PC-3 (cell line): ENCODE results near the gene SEPTIN2. TPM values are rescaled to one million over a fixed set of nuclear protein-coding genes. Genes with fewer than 3 reads are reported as not detected.

Experiments used
- ATAC-seq: fragments of 200-7000 bp; cut with Tn5 transposase; 2 replicates; pipeline ENCODE4 v1.9.1; 2020; ENCODE audit warnings: mild to moderate bottlenecking, moderate library complexity
- Bru-seq: library from RNA; stranded (reverse); fragments of 400-500 nt; gene quantifications from one replicate; lab custom pipeline; 2021; lab: Mats Ljungman, UMichigan
- BruChase-seq, 2 experiments: library from RNA; stranded (reverse); fragments of 400-500 nt; gene quantifications; one replicate each; lab custom pipeline; 2021; lab: Mats Ljungman, UMichigan
- BruUV-seq: library from RNA; stranded (reverse); fragments of 400-500 nt; replicated peaks from 2 replicates; lab custom pipeline; 2021; lab: Mats Ljungman, UMichigan
- CTCF ChIA-PET: fragments of 300-600 bp; sonication (Branson Sonifier 250); formaldehyde crosslinking; loops from one replicate; lab custom pipeline; 2022; ENCODE audit warnings: antibody characterized with exemption; lab: Charles Lee
- POLR2A ChIA-PET: fragments of 300-600 bp; sonication (Branson Sonifier 250); formaldehyde crosslinking; loops from one replicate; lab custom pipeline; 2022; ENCODE audit warnings: antibody characterized with exemption; ENCODE audit not compliant: unreplicated experiment; lab: Charles Lee
- DNase-seq: peaks from one replicate; pipeline ENCODE4 v3.0.0-alpha.2; 2015
- H2AFZ ChIP-seq: fragments of 300-600 bp; sonication (generic); 2 replicates; pipeline ENCODE4 v1.6.0; 2016; ENCODE audit warnings: antibody characterized with exemption, low read length
- H3F3A ChIP-seq: fragments of 300-600 bp; sonication (generic); one replicate; pipeline ENCODE4 v1.6.0; 2017; ENCODE audit warnings: antibody characterized with exemption, low read length, control low read depth, mild to moderate bottlenecking; ENCODE audit not compliant: unreplicated experiment
- H3K27ac ChIP-seq: fragments of 300-600 bp; sonication (generic); 2 replicates; pipeline ENCODE4 v1.5.1; 2016; ENCODE audit warnings: mild to moderate bottlenecking, low read length
- H3K27me3 ChIP-seq: fragments of 300-600 bp; sonication (generic); 2 replicates; pipeline ENCODE4 v1.6.1; 2016; ENCODE audit warnings: low read length, mixed read lengths
- H3K36me3 ChIP-seq: fragments of 300-600 bp; sonication (generic); 2 replicates; pipeline ENCODE4 v1.6.1; 2016; ENCODE audit warnings: low read depth, mixed run types, low read length, mixed read lengths
- H3K4me1 ChIP-seq: fragments of 300-600 bp; sonication (generic); 2 replicates; pipeline ENCODE4 v1.5.1; 2016; ENCODE audit warnings: low read length; ENCODE audit not compliant: insufficient read depth
- H3K4me2 ChIP-seq: fragments of 300-600 bp; sonication (generic); 2 replicates; pipeline ENCODE4 v1.6.0; 2016; ENCODE audit warnings: low read length
- H3K4me3 ChIP-seq: fragments of 300-600 bp; sonication (generic); 2 replicates; pipeline ENCODE4 v1.5.1; 2016; ENCODE audit warnings: mild to moderate bottlenecking, low read length, mixed read lengths
- H3K79me2 ChIP-seq: fragments of 300-600 bp; sonication (generic); 2 replicates; pipeline ENCODE4 v1.6.1; 2017; ENCODE audit warnings: low read length, mixed read lengths
- H3K9ac ChIP-seq: fragments of 300-600 bp; sonication (generic); 2 replicates; pipeline ENCODE4 v1.6.0; 2016; ENCODE audit warnings: mild to moderate bottlenecking, low read length
- H3K9me2 ChIP-seq: fragments of 300-600 bp; sonication (generic); replicated peaks from 2 replicates; pipeline ENCODE4 v1.6.1; 2016; ENCODE audit warnings: mixed run types, low read length, mixed read lengths
- H3K9me3 ChIP-seq: fragments of 300-600 bp; sonication (generic); 2 replicates; pipeline ENCODE4 v1.6.1; 2016; ENCODE audit warnings: low read length, mixed read lengths
- H4K20me1 ChIP-seq: fragments of 300-600 bp; sonication (generic); 2 replicates; pipeline ENCODE4 v1.6.1; 2016; ENCODE audit warnings: low read length, mixed read lengths
- EZH2 ChIP-seq: fragments of 300-600 bp; sonication (generic); IDR thresholded peaks from one replicate; pipeline ENCODE4 v1.6.1; 2017; ENCODE audit warnings: antibody characterized with exemption, mild to moderate bottlenecking, low read length; ENCODE audit not compliant: unreplicated experiment
- EZH2phosphoT487 ChIP-seq: fragments of 300-600 bp; sonication (generic); IDR thresholded peaks from 2 replicates; pipeline ENCODE4 v1.6.1; 2018; ENCODE audit warnings: mild to moderate bottlenecking, antibody characterized with exemption, low read length, borderline replicate concordance
- intact Hi-C: fragments of 100-400 bp; cut with micrococcal nuclease; formaldehyde crosslinking; loops from 2 replicates; pipeline ENCODE4 v1.9.0; 2023
- long read RNA-seq: library from polyadenylated mRNA; unstranded; transcript quantifications from one replicate; pipeline ENCODE4 v2.0.0, GENCODE V29; 2021; ENCODE audit not compliant: unreplicated experiment
- total RNA-seq: library from RNA; depleted of rRNA; stranded (reverse); fragments of >200 nt; gene quantifications from 2 replicates; pipeline ENCODE4 v1.2.3, GENCODE V29; 2014; rRNA removed
- TF ChIP-seq, protein P1 (sequence below): fragments of 300-600 bp; sonication (generic); conservative IDR thresholded peaks from 2 replicates; pipeline ENCODE4 v1.5.1; 2017; ENCODE audit warnings: antibody characterized with exemption, low read depth, mild to moderate bottlenecking, low read length

SEPTIN2 gene
- 185 and 207 TPM in 2 replicates for total RNA-seq
- Bru-seq, nascent RNA = percentile 94 among the genes with signal in this experiment
- percentile 97 among the genes with signal in this experiment for BruChase-seq, experiment 1, labeled RNA remaining after a 6-hour chase
- percentile 98 among the genes with signal in this experiment for BruChase-seq, experiment 2, labeled RNA remaining after a 2-hour chase
- long read RNA-seq, transcript SEPT2-208 (12 exons, 3,267 nt) = minor isoform, 11 of 923 reads
- long read RNA-seq, transcript SEPT2-203 (13 exons, 3,315 nt) = major isoform, 574 of 923 reads
- long read RNA-seq, transcript SEPT2-204 (13 exons, 3,701 nt) = minor isoform, 63 of 923 reads
- long read RNA-seq, partial matches to known transcripts = 78 of 923 reads
- long read RNA-seq, other reads (novel, unspliced or antisense) = 189 of 923 reads

DNA sequence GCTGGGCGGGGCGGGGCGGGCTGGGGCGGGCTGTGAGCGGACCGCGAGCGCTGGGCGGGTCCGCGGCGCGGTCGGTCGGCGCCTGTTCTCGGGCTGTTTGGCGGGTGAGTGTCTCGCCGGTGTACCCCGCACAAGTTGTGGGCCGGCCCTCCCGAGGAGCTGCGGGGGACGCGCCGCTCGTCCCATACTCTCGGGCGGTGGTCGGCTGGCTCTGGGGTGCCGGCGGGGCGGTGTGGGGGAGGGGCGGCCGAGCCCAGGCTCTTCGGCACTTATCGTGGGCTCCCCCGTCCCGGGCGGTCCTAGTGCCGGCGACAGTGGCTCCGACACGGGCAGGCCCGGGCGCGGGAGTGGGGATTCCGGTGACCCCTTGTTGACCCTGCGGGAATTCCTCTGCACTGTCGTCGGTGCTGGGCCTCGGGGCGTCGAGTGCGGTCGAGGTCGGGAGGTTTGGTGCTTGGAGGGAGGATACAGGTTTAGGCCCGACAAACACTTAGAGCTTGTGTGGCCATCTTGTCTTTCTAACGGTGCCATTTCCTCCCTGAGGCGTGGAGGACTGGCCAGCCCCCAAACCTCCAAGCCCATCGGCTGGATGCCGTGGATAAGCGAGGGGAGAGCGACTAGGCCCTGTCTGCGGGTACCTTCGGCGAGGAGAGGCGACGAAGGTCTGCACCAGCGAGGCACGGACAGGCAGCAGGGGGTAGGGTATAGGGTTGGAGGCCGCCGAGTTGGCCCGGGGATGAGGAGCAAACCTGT is at the start of gene SEPTIN2:
SEPTIN2 (plus strand) TSS at position 47 of the 753 bp plus-strand sequence. CDS start 8,308 bp downstream, outside the sequence.
- Histone ChIP-seq H3K9me3 (no peaks in the 10 kb centered on the region), H3K79me2 (peaks cover 92% of the 10 kb centered on the region), H3F3A (no peaks in the 10 kb centered on the region), H3K4me3 (peak within 1 kb of the TSS; percentile 98), H2AFZ (peak within 1 kb of the TSS; percentile 86), H3K27ac (peak within 1 kb of the TSS; percentile 97), H3K36me3 (peaks cover 3% of the 10 kb centered on the region; the same call in 1 of the 2 replicates), H3K9me2 (no peaks in the 10 kb centered on the region), H3K4me2 (peak within 1 kb of the TSS; percentile 100), H3K27me3 (no peaks in the 10 kb centered on the region), H4K20me1 (peaks cover 43% of the 10 kb centered on the region), H3K4me1 (peaks cover 52% of the 10 kb centered on the region), H3K9ac (peak within 1 kb of the TSS; percentile 100)
- DNase-seq (peak; percentile 12), ATAC-seq (peak; percentile 31)
- BruUV-seq = no TSS peak
- no peak for TF ChIP-seq EZH2
- TF ChIP-seq EZH2phosphoT487 = no peak
- TF ChIP-seq, protein P1, sequence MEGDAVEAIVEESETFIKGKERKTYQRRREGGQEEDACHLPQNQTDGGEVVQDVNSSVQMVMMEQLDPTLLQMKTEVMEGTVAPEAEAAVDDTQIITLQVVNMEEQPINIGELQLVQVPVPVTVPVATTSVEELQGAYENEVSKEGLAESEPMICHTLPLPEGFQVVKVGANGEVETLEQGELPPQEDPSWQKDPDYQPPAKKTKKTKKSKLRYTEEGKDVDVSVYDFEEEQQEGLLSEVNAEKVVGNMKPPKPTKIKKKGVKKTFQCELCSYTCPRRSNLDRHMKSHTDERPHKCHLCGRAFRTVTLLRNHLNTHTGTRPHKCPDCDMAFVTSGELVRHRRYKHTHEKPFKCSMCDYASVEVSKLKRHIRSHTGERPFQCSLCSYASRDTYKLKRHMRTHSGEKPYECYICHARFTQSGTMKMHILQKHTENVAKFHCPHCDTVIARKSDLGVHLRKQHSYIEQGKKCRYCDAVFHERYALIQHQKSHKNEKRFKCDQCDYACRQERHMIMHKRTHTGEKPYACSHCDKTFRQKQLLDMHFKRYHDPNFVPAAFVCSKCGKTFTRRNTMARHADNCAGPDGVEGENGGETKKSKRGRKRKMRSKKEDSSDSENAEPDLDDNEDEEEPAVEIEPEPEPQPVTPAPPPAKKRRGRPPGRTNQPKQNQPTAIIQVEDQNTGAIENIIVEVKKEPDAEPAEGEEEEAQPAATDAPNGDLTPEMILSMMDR = no peak
- intact Hi-C loops = loop anchor here (2.0 kb wide), 1 partner anchor 43 kb away; no protein-coding TSS in a partner anchor
- POLR2A ChIA-PET = interaction anchor here (0.6 kb wide), 2 partner anchors 44 to 60 kb away, joined by 3 to 5 read pairs; no protein-coding TSS in a partner anchor
- CTCF ChIA-PET = interaction anchor here (0.5 kb wide), 1 partner anchor 70 kb away, joined by 3 read pairs; no protein-coding TSS in a partner anchor

DNA sequence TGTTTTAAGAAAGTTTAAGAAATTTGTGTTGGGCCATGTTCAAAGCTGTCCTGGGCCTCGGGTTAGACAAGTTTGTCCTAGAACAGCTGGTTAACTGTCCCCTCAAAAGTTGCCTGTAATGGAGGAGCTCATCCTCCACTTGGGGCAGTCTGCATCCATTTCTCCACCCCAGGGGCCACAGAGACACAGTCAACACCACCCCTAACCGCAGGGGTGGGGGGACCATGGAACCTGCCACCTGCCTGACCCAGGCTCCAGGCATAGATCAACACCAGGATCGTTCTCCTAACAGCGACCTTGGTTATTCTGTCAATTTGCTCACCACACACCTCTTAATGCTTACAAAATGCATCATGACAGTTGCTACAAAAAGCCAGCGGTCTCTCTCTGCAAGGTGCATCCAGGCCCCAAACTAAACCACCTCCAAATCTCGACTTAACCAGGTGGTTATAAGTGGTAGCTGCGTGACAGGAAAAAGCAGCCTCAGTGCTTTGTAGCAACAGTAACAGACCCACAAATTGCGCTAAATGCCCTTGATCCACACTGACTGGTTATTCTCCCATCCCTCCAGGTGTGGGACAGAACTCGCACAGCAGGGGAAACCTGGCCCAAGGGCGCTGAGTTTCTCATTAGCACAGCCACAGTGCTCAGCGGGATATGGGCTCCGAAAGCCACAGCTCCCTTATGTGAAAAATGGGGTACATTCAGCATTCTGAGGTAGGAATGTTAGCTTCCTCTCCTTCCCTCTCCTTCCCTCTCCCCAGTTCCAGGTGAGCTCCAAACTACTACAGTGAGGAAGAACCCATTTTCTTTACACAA is 48.3 kb upstream of the SEPTIN2 start:
- BruUV-seq = no TSS peak

More for the DNA sequence above, 48.3 kb upstream of the SEPTIN2 start:
- Histone ChIP-seq H3K4me3 (no peak overlapping the region), H3F3A (no peaks in the 10 kb centered on the region), H3K27me3 (no peaks in the 10 kb centered on the region), H3K79me2 (peaks cover 52% of the 10 kb centered on the region), H3K4me1 (peaks cover 25% of the 10 kb centered on the region), H2AFZ (no peak overlapping the region), H4K20me1 (peaks cover 43% of the 10 kb centered on the region), H3K4me2 (no peak overlapping the region), H3K27ac (no peak overlapping the region), H3K9me2 (no peaks in the 10 kb centered on the region), H3K9ac (no peak overlapping the region), H3K9me3 (no peaks in the 10 kb centered on the region), H3K36me3 (peaks cover 55% of the 10 kb centered on the region)
- intact Hi-C loops = no loop called here
- ATAC-seq (no peak), DNase-seq (no peak)
- POLR2A ChIA-PET = interaction anchor here (0.6 kb wide), 1 partner anchor 8 kb away, joined by 5 read pairs; no protein-coding TSS in a partner anchor
- TF ChIP-seq, protein P1 = no peak
- TF ChIP-seq EZH2 (no peak), EZH2phosphoT487 (no peak)
- CTCF ChIA-PET = interaction anchor here (0.5 kb wide), 1 partner anchor 51 kb away, joined by 3 read pairs; no protein-coding TSS in a partner anchor
